Measurements from ENCODE around the gene MARCHF9.
"Not testable (repeated sequence)": the region's sequence is repeated elsewhere in the genome, so short reads cannot be mapped to it uniquely, and the experiment has no call there.

MARCHF9 gene

GRCh38 chr12:57754411-57755193 lies at the start of gene MARCHF9:
Gene MARCHF9, plus strand, starts transcription at chr12:57755103. Its CDS starts 426 bp downstream, at chr12:57755529.
- in situ Hi-C loops (cut with MboI; ENCODE audit: low sequenced_read_pairs), result no loop called here

- in situ Hi-C loops (cut with MboI; ENCODE audit: low sequenced_read_pairs), result no loop called here
Observed at GRCh38 chr12:57707250-57707649, 47.7 kb upstream of the MARCHF9 start.

- in situ Hi-C loops (cut with MboI; ENCODE audit: low sequenced_read_pairs), result no loop called here
Observed at GRCh38 chr12:57708296-57708695, 46.6 kb upstream of the MARCHF9 start.

- in situ Hi-C loops (cut with MboI; ENCODE audit: low sequenced_read_pairs), result no loop called here
Observed at GRCh38 chr12:57712701-57713100, 42.2 kb upstream of the MARCHF9 start.

- in situ Hi-C loops (cut with MboI; ENCODE audit: low sequenced_read_pairs), result no loop called here
Observed at GRCh38 chr12:57713209-57713608, 41.7 kb upstream of the MARCHF9 start.

- in situ Hi-C loops (cut with MboI; ENCODE audit: low sequenced_read_pairs), result not testable (repeated sequence)
Observed at GRCh38 chr12:57715036-57715748, 39.7 kb upstream of the MARCHF9 start.

GRCh38 chr12:57715786-57716185 lies 39.1 kb upstream of the MARCHF9 start:
- in situ Hi-C loops (cut with MboI; ENCODE audit: low sequenced_read_pairs), result no loop called here

- in situ Hi-C loops (cut with MboI; ENCODE audit: low sequenced_read_pairs), result no loop called here
Observed at GRCh38 chr12:57716305-57716704, 38.6 kb upstream of the MARCHF9 start.

GRCh38 chr12:57717131-57717530 lies 37.8 kb upstream of the MARCHF9 start:
- in situ Hi-C loops (cut with MboI; ENCODE audit: low sequenced_read_pairs), result no loop called here

GRCh38 chr12:57717846-57718640 lies 36.9 kb upstream of the MARCHF9 start:
- in situ Hi-C loops (cut with MboI; ENCODE audit: low sequenced_read_pairs), result no loop called here

GRCh38 chr12:57718641-57719528 lies 36.0 kb upstream of the MARCHF9 start:
- in situ Hi-C loops (cut with MboI; ENCODE audit: low sequenced_read_pairs), result no loop called here

- in situ Hi-C loops (cut with MboI; ENCODE audit: low sequenced_read_pairs), result no loop called here
Observed at GRCh38 chr12:57719777-57720605, 34.9 kb upstream of the MARCHF9 start.

GRCh38 chr12:57720606-57721595 lies 34.0 kb upstream of the MARCHF9 start:
- in situ Hi-C loops (cut with MboI; ENCODE audit: low sequenced_read_pairs), result no loop called here

GRCh38 chr12:57721846-57722608 lies 32.9 kb upstream of the MARCHF9 start:
- in situ Hi-C loops (cut with MboI; ENCODE audit: low sequenced_read_pairs), result not testable (repeated sequence)

GRCh38 chr12:57722716-57723629 lies 31.9 kb upstream of the MARCHF9 start:
- in situ Hi-C loops (cut with MboI; ENCODE audit: low sequenced_read_pairs), result no loop called here

GRCh38 chr12:57723630-57723962 lies 31.3 kb upstream of the MARCHF9 start:
- in situ Hi-C loops (cut with MboI; ENCODE audit: low sequenced_read_pairs), result no loop called here
